GM21717 (cell line): ENCODE data around the gene SF3A1.

ENCODE experiments used
- ATAC-seq: cut with Tn5 transposase; IDR thresholded peaks from one replicate; pipeline ENCODE4 v1.9.1; 2021; ENCODE audit warnings: mild to moderate bottlenecking, moderate library complexity; ENCODE audit not compliant: unreplicated experiment

SF3A1 gene

GRCh38 chr22:30305906-30306626 is 50.6 kb downstream of the SF3A1 start:
- ATAC-seq: no peak

GRCh38 chr22:30305519-30305905 is 51.2 kb downstream of the SF3A1 start:
- peak; percentile 29 for ATAC-seq

- no peak for ATAC-seq
These were observed 52.0 kb downstream of the SF3A1 start for GRCh38 chr22:30304495-30305244.

- no peak for ATAC-seq
These were observed 53.9 kb downstream of the SF3A1 start for GRCh38 chr22:30302810-30303138.

- ATAC-seq: no peak
These were observed 54.5 kb downstream of the SF3A1 start for GRCh38 chr22:30301995-30302809.

GRCh38 chr22:30299322-30299721 is 57.4 kb downstream of the SF3A1 start:
- no peak for ATAC-seq

GRCh38 chr22:30297991-30298701 is 58.5 kb downstream of the SF3A1 start:
- ATAC-seq: no peak

GRCh38 chr22:30297276-30297990 is 59.3 kb downstream of the SF3A1 start:
- no peak for ATAC-seq

GRCh38 chr22:30296833-30297232 is 59.9 kb downstream of the SF3A1 start:
- no peak for ATAC-seq

- no peak for ATAC-seq
These were observed 60.4 kb downstream of the SF3A1 start for GRCh38 chr22:30296324-30296723.

GRCh38 chr22:30295576-30295975 is 61.1 kb downstream of the SF3A1 start:
- no peak for ATAC-seq

- ATAC-seq: no peak
These were observed 61.9 kb downstream of the SF3A1 start for GRCh38 chr22:30294830-30295229.

- no peak for ATAC-seq
These were observed 62.6 kb downstream of the SF3A1 start for GRCh38 chr22:30294066-30294465.

- ATAC-seq: no peak
These were observed 63.7 kb downstream of the SF3A1 start for GRCh38 chr22:30293026-30293425.

GRCh38 chr22:30292069-30292970 is 64.4 kb downstream of the SF3A1 start:
- ATAC-seq: no peak

GRCh38 chr22:30291058-30291892 is 65.4 kb downstream of the SF3A1 start:
- no peak for ATAC-seq

GRCh38 chr22:30290342-30291057 is 66.2 kb downstream of the SF3A1 start:
- ATAC-seq: no peak

GRCh38 chr22:30289980-30290313 is 66.7 kb downstream of the SF3A1 start:
- no peak for ATAC-seq
